Measurements from ENCODE around the gene ZNF208. TPM values are rescaled to one million over a fixed set of nuclear protein-coding genes. Genes with fewer than 3 reads are reported as not detected.
A peak's percentile ranks its signal among the peaks of the same experiment; 100 is the strongest.

The ZNF208 gene
- total RNA-seq, 2 donors from 2014 or later = not detected

DNA sequence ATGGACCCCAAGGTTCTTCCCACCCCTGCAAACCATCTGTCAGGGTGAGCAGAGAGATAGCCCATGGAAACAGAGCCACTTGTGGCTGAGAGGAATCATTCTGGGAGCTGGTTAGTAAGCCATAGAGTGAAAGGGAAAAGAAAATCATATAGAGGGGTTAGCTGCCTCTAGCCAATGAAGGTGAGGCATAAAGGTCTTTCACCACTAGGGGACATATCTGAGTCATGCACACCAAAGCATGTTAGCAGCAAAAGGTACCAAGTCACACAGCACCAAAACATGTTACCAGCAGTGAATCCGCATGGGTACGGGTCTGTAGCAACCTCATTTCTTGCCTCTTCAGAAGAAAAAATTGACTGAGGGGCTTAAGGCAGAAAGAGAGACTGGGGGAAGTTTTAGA, 98.1 kb downstream of the ZNF208 start:
- Histone ChIP-seq H3K27ac (ENCODE audit: low read depth, low read length) (no peak overlapping the region), H3K4me3 (ENCODE audit: low read length) (no peak overlapping the region), H3K9me3 (ENCODE audit: control insufficient read depth, low read length) (peaks cover 67% of the 10 kb centered on the region), H3K4me1 (ENCODE audit: control insufficient read depth, insufficient read depth, low read length) (no peaks in the 10 kb centered on the region), H3K27me3 (ENCODE audit: control insufficient read depth, insufficient read depth, low read length, poor library complexity, severe bottlenecking) (no peaks in the 10 kb centered on the region), H3K9ac (ENCODE audit: extremely low read depth, low read length, poor library complexity, severe bottlenecking) (no peak overlapping the region), H3K36me3 (ENCODE audit: control insufficient read depth, insufficient read depth, low read length) (no peaks in the 10 kb centered on the region)
- Mint-ChIP-seq H3K4me1 (no peaks in the 10 kb centered on the region), H3K27me3 (ENCODE audit: insufficient read depth) (no peaks in the 10 kb centered on the region), H3K4me3 (no peak overlapping the region), H3K9me3 (peaks cover 88% of the 10 kb centered on the region), H3K27ac (no peak overlapping the region), H3K36me3 (ENCODE audit: low read depth) (no peaks in the 10 kb centered on the region)
- TF ChIP-seq, protein P1, sequence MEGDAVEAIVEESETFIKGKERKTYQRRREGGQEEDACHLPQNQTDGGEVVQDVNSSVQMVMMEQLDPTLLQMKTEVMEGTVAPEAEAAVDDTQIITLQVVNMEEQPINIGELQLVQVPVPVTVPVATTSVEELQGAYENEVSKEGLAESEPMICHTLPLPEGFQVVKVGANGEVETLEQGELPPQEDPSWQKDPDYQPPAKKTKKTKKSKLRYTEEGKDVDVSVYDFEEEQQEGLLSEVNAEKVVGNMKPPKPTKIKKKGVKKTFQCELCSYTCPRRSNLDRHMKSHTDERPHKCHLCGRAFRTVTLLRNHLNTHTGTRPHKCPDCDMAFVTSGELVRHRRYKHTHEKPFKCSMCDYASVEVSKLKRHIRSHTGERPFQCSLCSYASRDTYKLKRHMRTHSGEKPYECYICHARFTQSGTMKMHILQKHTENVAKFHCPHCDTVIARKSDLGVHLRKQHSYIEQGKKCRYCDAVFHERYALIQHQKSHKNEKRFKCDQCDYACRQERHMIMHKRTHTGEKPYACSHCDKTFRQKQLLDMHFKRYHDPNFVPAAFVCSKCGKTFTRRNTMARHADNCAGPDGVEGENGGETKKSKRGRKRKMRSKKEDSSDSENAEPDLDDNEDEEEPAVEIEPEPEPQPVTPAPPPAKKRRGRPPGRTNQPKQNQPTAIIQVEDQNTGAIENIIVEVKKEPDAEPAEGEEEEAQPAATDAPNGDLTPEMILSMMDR (conservative IDR thresholded peaks at IDR 0.05) = peak; percentile 24
- DNase-seq = no peak
- WGBS, 2 experiments (ENCODE audit: insufficient coverage in 1 of 2, insufficient read length in 1 of 2) = 83 to 88% methylated on average over 2 of the region's 2 CpGs

DNA sequence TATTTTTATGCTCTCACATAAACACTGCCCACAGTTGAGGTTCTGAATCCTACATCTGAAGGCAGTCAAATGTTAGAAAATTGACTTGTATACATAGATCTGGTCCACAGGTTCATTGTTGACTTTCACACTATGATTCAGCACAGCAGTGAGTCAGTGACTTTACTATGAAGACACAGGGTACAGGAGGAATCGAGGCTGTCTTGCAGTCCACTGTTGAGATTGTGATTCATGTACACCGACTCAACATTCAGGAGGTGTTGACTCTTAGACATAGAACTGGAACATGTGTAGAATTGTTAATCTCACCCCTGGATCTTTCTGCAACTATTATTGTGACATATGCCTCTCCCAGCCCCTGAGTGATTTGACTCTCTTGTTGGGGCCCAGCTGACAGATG, 100.4 kb downstream of the ZNF208 start:
- Histone ChIP-seq H3K9ac (ENCODE audit: extremely low read depth, low read length, poor library complexity, severe bottlenecking) (no peak overlapping the region), H3K27me3 (ENCODE audit: control insufficient read depth, insufficient read depth, low read length, poor library complexity, severe bottlenecking) (no peaks in the 10 kb centered on the region), H3K4me1 (ENCODE audit: control insufficient read depth, insufficient read depth, low read length) (no peaks in the 10 kb centered on the region), H3K27ac (ENCODE audit: low read depth, low read length) (no peak overlapping the region), H3K36me3 (ENCODE audit: control insufficient read depth, insufficient read depth, low read length) (no peaks in the 10 kb centered on the region), H3K9me3 (ENCODE audit: control insufficient read depth, low read length) (peaks cover 66% of the 10 kb centered on the region), H3K4me3 (ENCODE audit: low read length) (no peak overlapping the region)
- TF ChIP-seq, protein P1 (conservative IDR thresholded peaks at IDR 0.05) = no peak
- H3K36me3 Mint-ChIP-seq (ENCODE audit: low read depth) = no peaks in the 10 kb centered on the region
- H3K27me3 Mint-ChIP-seq (ENCODE audit: insufficient read depth) = no peaks in the 10 kb centered on the region
- 56 to 72% methylated on average over 1 to 2 of the region's 2 CpGs for WGBS, 2 experiments (ENCODE audit: insufficient coverage in 1 of 2, insufficient read length in 1 of 2)
- no peak overlapping the region for H3K27ac Mint-ChIP-seq
- no peaks in the 10 kb centered on the region for H3K4me1 Mint-ChIP-seq
- DNase-seq = no peak
- no peak overlapping the region for H3K4me3 Mint-ChIP-seq
- peaks cover 91% of the 10 kb centered on the region for H3K9me3 Mint-ChIP-seq

DNA sequence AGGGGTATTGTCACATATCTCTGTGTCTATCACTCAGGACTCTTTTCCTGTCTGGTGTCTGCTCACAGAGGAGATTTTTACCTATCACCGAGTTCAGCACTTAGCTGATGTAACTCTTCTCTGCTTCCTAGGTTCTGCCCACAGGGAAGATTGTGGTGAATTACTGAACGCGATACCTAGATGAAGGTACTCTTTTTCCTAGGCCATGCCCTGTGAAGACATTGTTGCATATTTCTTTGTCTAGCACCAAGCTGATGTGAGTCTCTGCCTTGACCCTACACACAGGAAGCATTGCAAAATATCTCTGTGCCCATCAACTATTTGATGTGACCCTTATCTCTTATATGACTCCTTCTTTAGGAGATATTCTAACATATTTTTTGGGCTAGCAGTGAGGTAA, 102.7 kb downstream of the ZNF208 start:
- Mint-ChIP-seq H3K27me3 (ENCODE audit: insufficient read depth) (no peaks in the 10 kb centered on the region), H3K36me3 (ENCODE audit: low read depth) (no peaks in the 10 kb centered on the region), H3K27ac (no peak overlapping the region), H3K9me3 (peaks cover 99% of the 10 kb centered on the region), H3K4me1 (no peaks in the 10 kb centered on the region), H3K4me3 (no peak overlapping the region)
- Histone ChIP-seq H3K27me3 (ENCODE audit: control insufficient read depth, insufficient read depth, low read length, poor library complexity, severe bottlenecking) (no peaks in the 10 kb centered on the region), H3K36me3 (ENCODE audit: control insufficient read depth, insufficient read depth, low read length) (no peaks in the 10 kb centered on the region), H3K4me1 (ENCODE audit: control insufficient read depth, insufficient read depth, low read length) (no peaks in the 10 kb centered on the region), H3K9ac (ENCODE audit: extremely low read depth, low read length, poor library complexity, severe bottlenecking) (no peak overlapping the region), H3K4me3 (ENCODE audit: low read length) (no peak overlapping the region), H3K9me3 (ENCODE audit: control insufficient read depth, low read length) (peaks cover 73% of the 10 kb centered on the region), H3K27ac (ENCODE audit: low read depth, low read length) (no peak overlapping the region)
- no peak for DNase-seq
- WGBS, 2 experiments (ENCODE audit: insufficient coverage in 1 of 2, insufficient read length in 1 of 2) = 82% methylated on average over 3 of the region's 3 CpGs
- TF ChIP-seq, protein P1 (conservative IDR thresholded peaks at IDR 0.05) = no peak
